ENCODE results near the gene ATP13A5.

DNA sequence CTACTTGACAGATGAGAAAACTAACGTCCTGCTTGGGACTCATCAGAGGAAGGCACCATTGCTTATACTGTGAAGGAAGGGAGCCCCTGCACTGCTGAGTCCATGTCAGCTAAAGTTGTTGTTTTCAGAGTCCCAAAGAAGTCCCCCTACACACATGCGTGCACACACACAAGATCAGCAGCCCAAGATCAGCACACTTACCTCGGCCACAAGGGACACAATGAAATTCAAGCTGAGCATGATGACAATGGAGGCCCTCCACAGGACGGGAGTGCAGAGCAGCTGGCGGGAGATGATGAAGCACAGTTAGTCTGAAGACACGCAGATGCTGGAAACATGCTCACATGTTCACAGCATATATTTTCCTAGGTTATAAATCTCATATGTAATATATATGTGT is 28.6 kb upstream of the ATP13A5 start:
- TF ChIP-seq POLR2AphosphoS5 (IDR thresholded peaks at IDR 0.05; ENCODE audit: low read depth, low read length) (no peak), TAF1 (IDR thresholded peaks at IDR 0.05; ENCODE audit: low read depth, low read length) (no peak), POLR2A (IDR thresholded peaks at IDR 0.05; ENCODE audit: low read depth, low read length) (no peak)

All from GM12891 (cell line).